Measurements from ENCODE around the gene GATA5.

The GATA5 gene

GRCh38 chr20:62475772-62476055 lies at the start of gene GATA5:
Gene GATA5 (minus strand): TSS chr20:62475995. CDS start chr20:62475521, 474 bp downstream.
- DNase-seq = no peak

GRCh38 chr20:62525014-62525413 lies 49.2 kb upstream of the GATA5 start:
- no peak for DNase-seq

DNA sequence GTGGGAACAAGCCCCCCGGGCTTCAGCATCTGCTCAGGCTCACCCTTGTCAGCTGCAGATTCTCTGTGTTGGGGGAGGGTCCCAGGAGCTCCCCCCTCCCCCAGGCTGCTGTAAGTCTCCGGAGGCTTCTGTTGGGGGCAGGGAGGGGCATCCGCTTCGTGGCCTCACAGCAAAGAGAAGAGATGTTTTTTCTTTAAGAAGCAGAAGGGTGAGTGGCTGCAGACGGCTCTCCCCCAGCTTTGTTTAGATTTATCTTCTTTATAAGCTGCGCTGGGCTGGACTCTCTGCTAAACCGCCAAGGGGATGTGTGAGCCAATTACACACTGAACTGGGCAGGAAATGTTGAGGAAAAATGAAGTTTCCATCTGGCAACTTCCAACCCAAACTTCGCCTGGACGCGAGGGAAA lies 48.7 kb upstream of the GATA5 start:
- no peak for DNase-seq

DNA sequence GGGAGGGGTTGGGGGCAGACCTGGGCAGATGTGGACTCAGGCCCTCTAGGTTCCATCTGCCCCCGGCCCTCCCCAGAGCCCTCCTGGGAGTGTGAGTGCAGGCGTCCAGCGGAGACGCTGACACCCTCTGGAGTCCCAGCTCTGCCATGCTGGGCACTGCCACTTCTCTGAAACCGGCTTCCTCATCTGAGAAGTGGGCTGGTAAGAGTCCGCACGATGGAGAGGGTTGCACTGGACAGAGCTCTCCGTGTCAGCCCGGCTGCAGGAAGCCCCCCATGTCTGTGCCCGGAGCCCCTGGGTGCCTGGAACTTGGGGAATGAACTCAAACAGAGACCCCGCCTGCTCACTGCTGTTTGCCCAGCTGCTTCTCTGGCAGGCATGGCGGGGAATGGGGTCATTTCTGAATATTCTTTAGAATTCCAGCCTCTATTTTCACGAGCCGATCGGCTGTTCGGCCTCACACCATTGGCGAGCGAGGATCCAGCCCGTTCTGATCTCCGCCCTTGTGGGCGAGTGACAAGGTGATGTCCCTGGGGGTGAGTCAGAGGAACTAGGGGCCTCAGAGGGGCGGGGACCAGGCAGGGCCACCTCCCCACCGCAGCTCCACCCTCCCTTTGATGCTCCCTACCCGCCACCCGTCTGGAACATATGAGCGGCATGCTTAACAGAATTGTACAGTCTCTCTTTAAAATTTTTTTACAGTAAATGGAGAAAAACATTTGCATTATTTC lies 47.8 kb upstream of the GATA5 start:
- DNase-seq = no peak

GRCh38 chr20:62522748-62523396 lies 47.1 kb upstream of the GATA5 start:
- no peak for DNase-seq

DNA sequence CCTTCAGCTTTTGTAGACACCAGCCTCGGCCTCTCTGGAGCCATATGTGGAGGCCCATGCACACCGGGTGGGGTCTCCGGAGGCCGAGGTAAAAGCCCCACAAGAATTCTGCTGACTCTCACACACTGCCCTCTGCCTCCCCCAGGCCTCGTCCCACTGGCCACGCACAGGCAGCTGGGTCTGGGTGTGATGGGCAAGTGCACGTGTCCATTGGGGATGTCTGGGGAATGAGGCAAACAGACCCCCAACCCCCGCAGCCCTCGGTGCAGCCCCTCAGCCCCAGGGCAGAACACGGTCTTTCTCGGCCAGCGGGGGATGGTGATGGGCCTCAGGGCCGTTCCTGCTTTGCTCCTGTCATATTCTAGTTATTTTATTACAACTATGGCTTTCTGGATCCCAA lies 44.0 kb upstream of the GATA5 start:
- no peak for DNase-seq

GRCh38 chr20:62518911-62519310 lies 43.1 kb upstream of the GATA5 start:
- DNase-seq = no peak

GRCh38 chr20:62517901-62518610 lies 42.3 kb upstream of the GATA5 start:
- no peak for DNase-seq

GRCh38 chr20:62517168-62517567 lies 41.4 kb upstream of the GATA5 start:
- DNase-seq = no peak

GRCh38 chr20:62516338-62516737 lies 40.5 kb upstream of the GATA5 start:
- no peak for DNase-seq

- DNase-seq = no peak
Measured at GRCh38 chr20:62515826-62516225, 40.0 kb upstream of the GATA5 start.

DNA sequence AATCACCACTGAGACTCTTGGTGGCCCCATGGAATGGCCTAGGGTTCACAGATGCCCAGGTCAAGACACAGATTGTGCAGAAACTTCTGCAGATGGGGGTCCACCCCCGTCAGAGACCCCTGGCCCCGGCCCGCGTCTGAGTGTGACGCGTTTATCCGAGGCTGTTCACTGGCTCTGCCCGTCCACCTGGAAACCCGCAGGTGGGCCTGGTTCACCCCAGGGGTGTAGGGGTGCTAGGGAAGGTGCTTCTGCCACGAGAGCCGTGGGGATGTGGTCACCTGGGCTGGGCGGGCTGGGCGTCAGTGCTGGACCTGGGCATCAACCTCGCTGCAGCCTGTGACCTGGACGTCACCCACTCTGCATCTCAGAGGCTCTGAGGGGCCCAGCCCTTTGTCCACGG lies 39.5 kb upstream of the GATA5 start:
- no peak for DNase-seq

DNA sequence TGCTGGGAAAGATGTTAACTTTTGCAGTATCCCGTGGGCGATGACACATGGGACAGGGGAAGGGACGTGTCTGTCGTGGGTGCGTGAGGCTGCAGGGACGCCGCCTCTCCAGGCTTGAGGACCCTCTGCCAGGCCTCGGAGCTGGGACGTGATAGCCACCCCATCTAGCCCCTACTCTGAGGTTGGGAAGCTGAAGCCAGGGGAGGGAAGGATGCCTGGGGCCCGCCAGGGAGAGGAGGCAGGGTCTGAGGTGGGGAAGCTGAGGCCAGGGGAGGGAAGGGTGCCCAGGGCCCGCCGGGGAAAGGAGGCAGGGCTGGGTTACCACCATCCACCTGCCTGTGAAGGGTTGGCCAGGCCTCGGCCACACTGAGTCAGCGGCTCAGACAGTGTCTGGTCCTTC lies 38.2 kb upstream of the GATA5 start:
- no peak for DNase-seq

DNA sequence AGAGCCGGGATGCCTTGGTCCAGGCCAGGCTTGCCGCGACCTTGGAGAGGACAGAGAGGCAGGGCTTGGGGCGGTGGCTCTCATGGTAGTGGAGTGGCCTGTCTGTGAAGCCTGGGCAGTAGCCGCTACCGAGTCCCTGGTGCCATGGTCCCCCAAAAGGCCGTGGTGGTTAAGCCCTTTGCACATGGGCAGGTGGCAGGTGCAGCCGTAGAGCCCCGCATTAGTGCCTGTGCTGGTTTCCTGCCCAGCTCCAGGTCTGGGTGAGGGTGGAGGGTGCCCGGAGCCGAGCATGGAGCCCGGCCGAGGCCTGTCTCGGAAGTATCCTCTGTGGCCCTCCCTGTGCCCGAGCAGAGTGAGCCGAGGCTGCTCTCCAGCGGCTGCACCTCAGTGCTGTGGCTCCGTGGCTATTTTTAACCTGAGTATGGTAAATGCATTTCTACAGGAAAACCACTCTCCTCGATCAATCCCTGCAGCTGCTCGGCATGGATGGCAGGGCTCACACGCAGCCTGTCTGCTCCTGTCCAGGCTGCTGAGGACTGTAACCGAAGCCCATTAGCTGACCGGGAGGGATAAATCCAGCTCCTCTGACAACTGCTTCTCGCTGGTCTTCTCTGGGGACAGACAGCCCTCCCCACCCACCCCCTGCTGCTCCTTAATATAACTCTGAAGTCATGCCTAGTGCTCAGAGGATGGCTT lies 36.3 kb upstream of the GATA5 start:
- no peak for DNase-seq

DNA sequence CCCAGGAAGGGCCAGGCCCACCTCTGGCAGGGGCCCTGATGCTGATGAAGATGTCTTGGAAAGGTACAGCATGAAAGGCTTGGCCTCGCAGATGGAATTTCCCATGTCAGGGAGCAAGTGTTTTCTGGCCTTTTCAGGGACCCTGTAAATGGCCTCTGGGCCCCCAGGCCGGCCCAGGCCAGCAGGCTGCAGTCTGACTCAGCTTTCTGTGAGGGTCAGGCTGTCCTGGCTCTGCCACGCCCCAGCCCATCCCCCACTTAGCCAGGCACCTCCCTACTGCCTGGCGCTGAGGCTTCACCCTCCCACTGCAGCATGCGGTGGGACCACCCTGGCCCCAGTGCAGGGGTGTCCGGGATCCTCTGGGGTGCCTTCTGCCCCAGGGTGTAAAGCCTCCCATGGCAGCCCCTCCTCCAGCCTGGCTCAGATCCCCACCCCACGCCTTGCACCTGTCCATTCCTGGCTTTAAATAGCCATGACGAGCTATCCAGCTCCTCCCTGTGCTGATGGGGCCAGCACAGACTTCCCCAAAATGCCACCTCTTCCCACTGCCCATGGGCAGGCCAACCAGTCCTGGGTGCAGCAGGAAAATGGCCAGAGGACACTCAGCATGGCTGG lies 35.6 kb upstream of the GATA5 start:
- no peak for DNase-seq

GRCh38 chr20:62508641-62509051 lies 32.9 kb upstream of the GATA5 start:
- no peak for DNase-seq

- no peak for DNase-seq
Measured at GRCh38 chr20:62507991-62508640, 32.3 kb upstream of the GATA5 start.

DNA sequence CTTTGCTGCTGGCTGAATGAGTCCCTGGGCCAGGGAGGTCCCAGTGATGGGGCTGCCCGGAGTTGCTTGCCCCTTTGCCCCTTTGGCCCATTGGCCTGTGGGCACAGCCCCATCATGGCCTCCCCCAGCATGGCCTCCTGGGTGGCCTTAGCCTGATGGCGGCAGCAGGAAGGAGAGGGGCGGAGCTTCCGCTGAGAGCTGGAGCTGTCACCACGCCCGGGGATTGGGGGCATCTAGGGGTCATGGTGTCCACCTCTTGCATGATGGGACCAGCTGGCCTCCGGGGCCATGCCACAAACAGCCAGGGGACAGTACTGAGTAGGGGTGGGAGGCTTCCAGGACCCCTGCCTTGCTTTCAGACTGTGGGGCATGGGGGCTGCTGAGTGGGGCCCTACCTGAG lies 31.5 kb upstream of the GATA5 start:
- DNase-seq = no peak

GRCh38 chr20:62506791-62507190 lies 31.0 kb upstream of the GATA5 start:
- no peak for DNase-seq

DNA sequence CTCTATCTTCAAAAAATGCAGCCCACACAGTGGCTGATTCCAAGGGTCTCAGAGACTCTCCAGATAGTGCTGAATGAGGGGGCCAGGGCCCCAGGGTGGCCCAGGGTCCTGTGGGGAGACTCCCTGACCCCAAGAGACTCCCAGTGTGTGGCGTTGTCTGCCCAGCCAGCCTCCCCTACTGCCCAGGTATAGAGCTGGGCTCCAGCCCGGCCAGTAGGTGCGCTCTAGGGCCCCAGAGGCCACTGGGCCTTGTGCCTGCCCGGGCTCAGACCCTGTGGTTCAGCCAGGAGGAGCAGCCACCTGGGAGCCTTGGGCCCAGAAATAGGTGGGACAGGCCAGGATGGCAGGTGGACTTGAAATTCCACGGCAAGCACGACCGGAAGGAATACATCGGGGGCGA lies 30.3 kb upstream of the GATA5 start:
- no peak for DNase-seq

- no peak for DNase-seq
Measured at GRCh38 chr20:62505337-62506045, 29.7 kb upstream of the GATA5 start.

DNA sequence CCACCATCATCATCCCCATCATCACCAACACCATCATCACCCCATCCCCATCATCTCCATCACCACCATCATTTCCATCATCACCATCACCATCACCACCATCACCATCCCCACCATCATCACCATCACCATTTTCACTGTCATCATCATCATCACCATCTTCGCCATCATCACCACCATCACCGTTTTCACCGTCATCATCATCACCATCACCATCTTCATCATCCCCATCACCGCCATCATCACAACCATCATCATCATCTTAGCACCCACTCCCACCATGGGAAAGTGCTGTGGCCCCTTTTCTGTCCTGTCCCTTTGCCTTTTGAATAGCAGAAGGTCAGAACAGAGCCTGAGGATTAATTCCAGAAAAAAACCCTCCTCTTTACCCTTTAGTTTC lies 28.5 kb upstream of the GATA5 start:
- no peak for DNase-seq

Measured in NCI-H2029 treated with DMSO at 0.1 percent for 48 hours (cell line).